HG03354 (cell line): ENCODE measurements around the gene ARHGAP24.
A peak's percentile ranks its signal among the peaks of the same experiment; 100 is the strongest.
"Not testable (repeated sequence)": the region's sequence is repeated elsewhere in the genome, so short reads cannot be mapped to it uniquely, and the experiment has no call there.

Experiments
- ATAC-seq: cut with Tn5 transposase; IDR thresholded peaks from one replicate; pipeline ENCODE4 v1.9.1; 2021; ENCODE audit warnings: mild to moderate bottlenecking; ENCODE audit not compliant: unreplicated experiment, poor library complexity, severe bottlenecking

Gene ARHGAP24

DNA sequence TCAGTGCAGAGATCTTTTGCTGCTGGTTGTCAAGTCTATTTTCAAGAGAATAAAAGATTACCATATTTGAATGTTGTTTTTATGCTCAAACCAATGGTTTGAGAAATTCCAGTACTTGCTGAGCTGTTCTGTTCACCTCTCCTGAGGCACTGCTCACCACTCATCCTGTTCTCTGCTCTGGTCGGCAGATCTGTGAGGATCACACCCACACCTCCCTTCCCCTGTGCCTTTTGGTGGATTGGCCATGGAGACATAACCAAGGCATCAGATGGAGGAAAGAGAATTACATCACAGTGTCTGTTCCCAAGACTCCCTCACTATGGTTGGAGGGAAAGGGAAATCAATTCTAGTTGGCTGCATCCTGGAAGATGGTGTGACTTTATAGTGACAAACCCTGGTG, 391.6 kb downstream of the ARHGAP24 start:
- no peak for ATAC-seq

GRCh38 chr4:85867271-85867670, 392.3 kb downstream of the ARHGAP24 start:
- ATAC-seq: no peak

- no peak for ATAC-seq
Observed at GRCh38 chr4:85869181-85869580, 394.2 kb downstream of the ARHGAP24 start.

GRCh38 chr4:85870298-85871083, 395.5 kb downstream of the ARHGAP24 start:
- ATAC-seq: no peak

DNA sequence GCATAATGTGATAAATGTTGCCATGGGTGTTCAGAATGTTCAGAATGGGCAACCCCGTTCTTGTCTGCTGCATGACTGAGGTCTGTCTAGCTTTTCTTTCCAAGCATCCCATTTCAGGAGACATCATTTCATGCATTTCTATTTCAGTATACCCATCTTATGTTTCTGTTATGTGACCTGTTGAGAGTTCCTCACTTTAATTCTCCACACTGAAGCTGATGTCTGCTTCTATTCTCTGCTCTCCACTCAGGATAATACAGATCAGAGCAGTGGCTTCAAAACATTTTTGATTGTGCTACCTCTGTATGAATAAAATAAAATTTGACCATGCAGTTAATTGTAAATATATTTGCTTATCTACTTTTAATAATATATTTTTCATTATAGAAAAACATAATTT, 398.6 kb downstream of the ARHGAP24 start:
- no peak for ATAC-seq

DNA sequence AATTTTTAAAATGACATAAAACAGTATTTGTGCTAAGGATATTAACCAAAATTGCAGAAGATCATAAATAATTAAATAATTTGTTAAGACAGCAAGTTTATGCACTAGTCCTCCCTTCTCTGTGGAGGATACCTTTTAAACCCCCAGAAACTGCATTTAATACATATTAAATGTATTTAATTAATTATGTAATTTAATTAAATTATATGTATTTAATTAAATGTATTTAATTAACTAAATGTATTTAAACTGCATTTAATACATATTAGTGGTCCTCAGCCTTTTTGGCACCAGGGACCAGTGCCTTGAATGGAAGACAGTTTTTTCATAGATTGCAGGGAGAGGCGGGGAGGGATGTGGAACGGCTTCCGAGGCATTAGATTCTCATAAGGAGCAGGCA, 404.6 kb downstream of the ARHGAP24 start:
- ATAC-seq: no peak

GRCh38 chr4:85883180-85883579, 408.2 kb downstream of the ARHGAP24 start:
- no peak for ATAC-seq

DNA sequence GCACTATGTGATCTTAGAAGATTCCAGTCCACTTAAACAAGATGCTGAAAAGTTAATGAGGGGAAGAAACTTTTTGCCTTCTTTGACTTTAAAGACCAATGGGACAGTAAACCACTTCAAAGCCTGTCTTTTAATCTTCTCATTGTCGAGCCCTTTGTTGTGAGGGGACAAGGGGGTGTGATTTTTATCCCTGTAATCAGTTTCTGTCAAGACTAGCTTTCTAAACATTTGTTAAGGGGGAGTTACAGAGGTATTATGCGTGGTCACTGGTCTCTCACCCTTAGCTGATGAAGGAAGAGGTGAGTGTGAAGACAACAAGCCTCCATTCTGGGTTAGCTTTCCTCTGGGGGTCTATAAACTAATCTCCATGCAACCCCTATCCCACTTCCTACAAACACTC, 409.3 kb downstream of the ARHGAP24 start:
- no peak for ATAC-seq

DNA sequence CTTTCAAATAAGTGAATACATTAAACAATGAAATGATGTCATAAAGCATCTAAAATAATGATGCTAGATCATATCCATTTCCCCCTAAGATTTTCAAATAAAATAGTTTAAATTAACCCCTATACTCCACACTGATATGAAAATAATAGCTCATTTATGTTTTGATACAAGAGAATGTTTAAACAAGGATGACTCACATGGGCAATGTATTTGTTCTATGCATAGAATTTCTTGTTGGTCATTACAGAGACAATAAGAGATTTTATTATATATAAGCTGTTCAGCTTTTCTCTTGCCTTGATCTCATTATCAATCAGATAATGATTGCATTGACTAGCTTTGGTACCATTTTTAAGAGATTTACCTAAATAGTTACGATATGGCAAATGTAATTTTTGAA, 411.7 kb downstream of the ARHGAP24 start:
- ATAC-seq: no peak

DNA sequence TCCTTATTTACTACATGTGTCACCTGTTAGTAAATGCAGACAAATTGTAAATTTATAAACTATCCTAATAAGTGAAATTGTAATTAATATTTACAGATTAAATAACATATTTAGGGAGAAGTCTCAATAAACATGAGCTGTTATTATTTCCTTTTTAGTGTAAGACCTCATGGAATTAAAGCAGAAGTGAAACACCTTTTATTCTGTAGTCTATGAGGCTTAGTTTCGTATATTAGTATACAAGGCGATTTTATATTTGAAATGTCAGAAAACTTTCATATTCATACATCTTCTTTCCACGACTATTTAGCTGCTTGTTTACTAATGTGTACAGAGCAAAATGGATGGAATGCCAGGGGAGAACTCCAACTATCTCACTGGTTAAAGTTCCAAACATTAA, 414.4 kb downstream of the ARHGAP24 start:
- peak; percentile 74 for ATAC-seq

DNA sequence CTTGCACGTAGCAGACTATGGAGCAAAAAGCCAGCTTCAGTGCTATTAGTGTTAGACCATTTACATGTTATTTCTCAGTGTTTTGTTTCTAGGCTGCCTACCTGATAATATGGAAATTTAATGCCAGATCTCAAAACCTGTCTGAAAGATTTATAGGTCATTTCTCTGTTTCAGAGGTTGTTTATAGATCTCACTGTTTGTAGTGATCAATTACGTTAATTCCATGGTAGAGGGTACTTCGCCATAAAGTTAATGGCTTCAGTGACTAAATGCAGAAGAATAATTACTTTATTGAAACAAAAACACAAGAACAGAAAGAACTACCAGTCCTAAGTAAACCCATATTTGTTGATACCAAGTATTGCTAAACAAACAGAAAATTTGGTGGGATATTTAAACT, 420.8 kb downstream of the ARHGAP24 start:
- no peak for ATAC-seq

DNA sequence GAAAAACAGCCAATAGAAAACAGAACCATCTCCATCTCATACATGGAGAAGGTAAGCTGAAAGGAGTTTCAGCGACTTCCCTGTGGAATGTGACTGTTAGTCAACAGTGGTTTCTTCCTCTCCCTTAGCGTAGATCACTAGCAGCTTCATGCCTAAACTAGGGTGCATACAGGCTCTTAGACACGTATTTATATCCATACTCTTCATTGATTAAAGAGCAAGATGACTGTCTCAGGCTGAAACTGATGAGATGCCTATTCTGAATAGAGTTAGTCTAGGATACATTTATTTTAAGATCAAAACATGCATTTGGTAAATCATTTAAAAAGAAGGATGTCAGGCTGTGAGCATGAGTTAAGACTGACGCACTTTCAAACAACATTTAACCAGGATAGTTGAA, 423.3 kb downstream of the ARHGAP24 start:
- no peak for ATAC-seq

DNA sequence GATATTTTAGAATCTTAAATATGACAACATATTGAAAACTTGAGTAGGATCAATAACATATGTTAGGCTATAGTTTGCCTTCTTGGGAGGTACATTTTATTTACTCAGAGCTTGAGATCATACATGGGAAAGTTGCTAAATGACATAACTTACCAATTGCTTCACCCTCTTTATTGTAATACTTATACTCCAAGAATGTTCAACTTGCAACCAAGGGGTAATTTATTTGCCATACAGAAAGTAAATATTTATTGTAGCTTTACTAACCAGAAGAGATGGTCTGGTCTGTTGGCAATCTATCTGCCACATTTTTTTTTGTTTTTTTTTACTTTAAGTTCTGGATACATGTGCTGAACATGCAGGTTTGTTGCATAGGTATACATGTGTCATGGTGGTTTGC, 426.6 kb downstream of the ARHGAP24 start:
- ATAC-seq: no peak

GRCh38 chr4:85902647-85903046, 427.7 kb downstream of the ARHGAP24 start:
- not testable (repeated sequence) for ATAC-seq

- ATAC-seq: no peak
Observed at GRCh38 chr4:85905761-85906160, 430.8 kb downstream of the ARHGAP24 start.

GRCh38 chr4:85907001-85907400, 432.1 kb downstream of the ARHGAP24 start:
- no peak for ATAC-seq

DNA sequence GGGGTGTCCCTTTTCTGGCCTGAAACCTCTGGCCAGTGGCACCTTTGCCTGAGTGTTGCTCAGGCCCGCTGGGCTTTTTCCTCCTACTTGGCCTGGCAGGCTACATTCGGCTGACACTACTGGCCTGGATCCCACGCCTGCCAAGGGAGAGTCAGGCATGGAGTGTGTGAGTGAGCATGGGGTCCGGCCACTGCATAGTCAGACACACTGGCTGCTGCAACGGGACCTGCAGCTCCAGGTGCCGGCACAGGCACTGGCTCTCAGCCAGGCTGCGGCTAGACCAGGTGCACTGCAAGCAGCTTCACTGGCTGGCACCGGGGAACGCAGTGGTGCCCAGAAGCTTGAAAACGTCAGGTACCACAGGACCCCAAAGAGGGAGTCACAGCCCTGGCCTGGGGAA, 434.9 kb downstream of the ARHGAP24 start:
- no peak for ATAC-seq

DNA sequence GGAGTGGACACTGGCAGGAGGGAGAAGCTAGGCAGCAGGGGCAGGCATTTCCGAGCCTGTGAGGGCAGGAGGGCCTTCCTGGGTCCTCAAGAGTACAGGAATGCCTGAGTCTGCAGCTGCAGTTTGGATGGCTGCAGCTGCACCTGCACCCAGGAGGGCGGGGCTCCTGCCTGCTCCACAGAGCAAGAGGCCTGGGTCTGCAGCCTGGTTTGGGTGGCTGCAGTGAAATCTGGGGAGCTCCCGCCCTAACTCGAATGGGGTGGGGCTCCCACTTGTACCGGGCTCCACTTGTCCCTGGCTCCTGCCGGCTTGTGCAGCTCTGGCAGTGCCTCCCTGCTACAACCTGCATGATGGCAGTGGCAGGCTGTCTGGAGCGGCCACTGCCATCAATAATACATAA, 436.0 kb downstream of the ARHGAP24 start:
- no peak for ATAC-seq

- ATAC-seq: no peak
Observed at GRCh38 chr4:85913931-85914694, 439.2 kb downstream of the ARHGAP24 start.

DNA sequence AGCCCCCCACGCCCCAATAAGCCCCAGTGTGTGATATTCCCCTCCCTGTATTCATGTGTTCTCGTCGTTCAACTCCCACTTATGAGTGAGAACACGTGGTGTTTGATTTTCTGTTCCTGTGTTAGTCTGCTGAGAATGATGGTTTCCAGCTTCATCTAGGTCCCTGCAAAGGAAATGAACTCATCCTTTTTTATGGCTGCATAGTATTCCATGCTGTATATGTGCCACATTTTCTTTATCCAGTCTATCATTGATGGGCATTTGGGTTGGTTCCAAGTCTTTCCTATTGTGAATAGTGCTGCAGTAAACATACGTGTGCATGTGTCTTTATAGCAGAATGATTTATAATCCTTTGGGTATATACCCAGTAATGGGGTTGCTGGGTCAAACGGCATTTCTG, 440.6 kb downstream of the ARHGAP24 start:
- not testable (repeated sequence) for ATAC-seq

DNA sequence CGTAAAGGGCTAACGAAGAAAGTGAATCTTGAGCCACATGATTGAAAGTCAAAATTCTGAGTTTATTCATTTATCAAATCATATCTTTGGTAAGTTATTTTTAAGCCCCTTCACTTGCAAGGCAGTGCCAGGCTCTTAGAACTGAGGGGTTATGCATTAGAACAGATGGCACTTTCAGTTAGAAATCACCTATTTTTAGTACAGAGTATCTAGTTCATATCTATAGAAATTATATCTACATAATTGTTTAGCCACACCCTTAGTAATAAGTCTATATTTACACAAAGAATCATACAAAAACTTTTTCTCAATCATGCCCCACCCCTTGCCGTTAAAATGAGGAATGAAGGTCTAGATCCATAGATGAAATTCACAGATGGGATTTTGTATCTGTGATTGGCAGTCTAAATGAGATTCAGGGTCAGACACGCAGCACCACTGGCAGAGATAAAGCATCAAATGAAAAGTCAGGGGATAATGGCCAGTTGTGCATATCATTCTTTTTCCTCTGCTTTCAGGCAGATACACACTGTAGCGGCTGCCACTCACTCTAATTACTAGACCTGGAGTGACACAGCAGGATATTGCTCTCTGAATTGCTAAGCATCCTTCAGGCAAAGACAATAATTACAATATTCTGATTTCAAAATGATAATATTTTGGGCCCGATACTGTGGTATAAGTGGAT, 444.4 kb downstream of the ARHGAP24 start:
- ATAC-seq: no peak
